HL-60 (cell line): ENCODE measurements around the gene CCDC186.

ENCODE experiments used
- DNase-seq, 2 experiments: peaks; one replicate each; pipeline ENCODE4 v3.0.0-alpha.2; 2010 to 2020; ENCODE audit warnings: low read depth in 1 of 2, low spot score in 1 of 2
- H3K27ac ChIP-seq: fragments of 250-450 bp; sonication (Bioruptor Pico); replicated peaks from 2 replicates; pipeline ENCODE4 v1.5.1; 2020; ENCODE audit warnings: mild to moderate bottlenecking, moderate library complexity
- H3K27me3 ChIP-seq: fragments of 250-450 bp; sonication (Bioruptor Pico); 2 replicates; pipeline ENCODE4 v1.5.1; 2021; ENCODE audit warnings: mild to moderate bottlenecking, moderate library complexity; ENCODE audit not compliant: insufficient read depth, poor library complexity, severe bottlenecking
- H3K4me3 ChIP-seq: replicated peaks from 2 replicates; pipeline ENCODE4 v1.5.1; 2011; ENCODE audit warnings: mild to moderate bottlenecking, control low read depth, low read length; ENCODE audit not compliant: insufficient read depth
- GABPA ChIP-seq: IDR thresholded peaks from 2 replicates; pipeline ENCODE4 v1.6.1; 2012; ENCODE audit warnings: low read depth
- POLR2AphosphoS5 ChIP-seq: IDR thresholded peaks from 2 replicates; pipeline ENCODE4 v1.6.1; 2012; ENCODE audit warnings: low read depth
- SPI1 ChIP-seq: IDR thresholded peaks from 2 replicates; pipeline ENCODE4 v1.6.1; 2012; ENCODE audit warnings: low read depth, mild to moderate bottlenecking, borderline replicate concordance
- TF ChIP-seq, protein P1 (sequence below): IDR thresholded peaks from one replicate; pipeline ENCODE4 v1.5.1; 2011; ENCODE audit warnings: low read length, control low read depth, inconsistent platforms; ENCODE audit not compliant: insufficient read depth
- TF ChIP-seq, protein P2 (sequence below): IDR thresholded peaks from 2 replicates; pipeline ENCODE4 v1.6.1; 2012; ENCODE audit warnings: low read depth; ENCODE audit not compliant: insufficient replicate concordance

The CCDC186 gene

DNA sequence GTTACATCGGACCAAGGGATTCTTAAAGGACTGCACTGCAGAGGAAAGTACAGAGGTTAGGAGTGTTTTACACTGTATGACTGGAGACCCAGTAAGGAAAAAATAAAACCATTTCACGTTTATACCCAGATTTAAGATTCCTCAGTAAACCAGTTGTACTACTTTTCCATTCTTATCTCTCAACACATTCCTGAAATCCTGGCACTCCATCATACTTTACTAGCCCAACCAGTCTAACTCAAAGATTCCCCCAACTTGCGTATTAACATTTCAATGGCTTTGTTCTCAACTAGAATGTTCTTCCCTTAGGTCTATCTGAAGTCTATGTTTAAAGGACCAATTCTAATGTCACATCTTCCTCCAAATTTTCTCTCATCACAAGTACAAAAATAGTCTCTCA, 8.0 kb downstream of the CCDC186 start:
- TF ChIP-seq, protein P1, sequence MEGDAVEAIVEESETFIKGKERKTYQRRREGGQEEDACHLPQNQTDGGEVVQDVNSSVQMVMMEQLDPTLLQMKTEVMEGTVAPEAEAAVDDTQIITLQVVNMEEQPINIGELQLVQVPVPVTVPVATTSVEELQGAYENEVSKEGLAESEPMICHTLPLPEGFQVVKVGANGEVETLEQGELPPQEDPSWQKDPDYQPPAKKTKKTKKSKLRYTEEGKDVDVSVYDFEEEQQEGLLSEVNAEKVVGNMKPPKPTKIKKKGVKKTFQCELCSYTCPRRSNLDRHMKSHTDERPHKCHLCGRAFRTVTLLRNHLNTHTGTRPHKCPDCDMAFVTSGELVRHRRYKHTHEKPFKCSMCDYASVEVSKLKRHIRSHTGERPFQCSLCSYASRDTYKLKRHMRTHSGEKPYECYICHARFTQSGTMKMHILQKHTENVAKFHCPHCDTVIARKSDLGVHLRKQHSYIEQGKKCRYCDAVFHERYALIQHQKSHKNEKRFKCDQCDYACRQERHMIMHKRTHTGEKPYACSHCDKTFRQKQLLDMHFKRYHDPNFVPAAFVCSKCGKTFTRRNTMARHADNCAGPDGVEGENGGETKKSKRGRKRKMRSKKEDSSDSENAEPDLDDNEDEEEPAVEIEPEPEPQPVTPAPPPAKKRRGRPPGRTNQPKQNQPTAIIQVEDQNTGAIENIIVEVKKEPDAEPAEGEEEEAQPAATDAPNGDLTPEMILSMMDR, result no peak
- H3K27ac ChIP-seq, result no peak overlapping the region
- H3K4me3 ChIP-seq, result no peak overlapping the region

DNA sequence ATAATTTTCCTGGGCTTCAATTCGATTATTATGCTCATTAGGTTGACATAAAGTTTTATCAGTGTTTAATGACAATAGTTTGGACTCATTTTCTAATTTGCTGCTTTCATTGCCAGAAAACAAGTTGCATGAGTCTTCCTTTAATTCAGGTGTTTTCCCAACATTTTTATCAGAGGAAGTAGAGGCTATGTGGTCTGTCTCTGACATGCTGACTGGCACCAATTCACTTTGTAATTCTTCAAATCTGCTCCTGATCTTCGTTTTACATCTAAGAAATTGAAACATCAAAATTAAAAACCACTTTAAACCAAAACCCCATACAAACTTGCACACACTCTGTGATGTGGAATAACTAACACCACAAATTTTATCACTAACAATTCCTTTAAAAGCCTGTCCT, 10.9 kb downstream of the CCDC186 start:
- no peak for DNase-seq
- H3K27ac ChIP-seq, result no peak overlapping the region
- H3K4me3 ChIP-seq, result no peak overlapping the region
- TF ChIP-seq, protein P2, sequence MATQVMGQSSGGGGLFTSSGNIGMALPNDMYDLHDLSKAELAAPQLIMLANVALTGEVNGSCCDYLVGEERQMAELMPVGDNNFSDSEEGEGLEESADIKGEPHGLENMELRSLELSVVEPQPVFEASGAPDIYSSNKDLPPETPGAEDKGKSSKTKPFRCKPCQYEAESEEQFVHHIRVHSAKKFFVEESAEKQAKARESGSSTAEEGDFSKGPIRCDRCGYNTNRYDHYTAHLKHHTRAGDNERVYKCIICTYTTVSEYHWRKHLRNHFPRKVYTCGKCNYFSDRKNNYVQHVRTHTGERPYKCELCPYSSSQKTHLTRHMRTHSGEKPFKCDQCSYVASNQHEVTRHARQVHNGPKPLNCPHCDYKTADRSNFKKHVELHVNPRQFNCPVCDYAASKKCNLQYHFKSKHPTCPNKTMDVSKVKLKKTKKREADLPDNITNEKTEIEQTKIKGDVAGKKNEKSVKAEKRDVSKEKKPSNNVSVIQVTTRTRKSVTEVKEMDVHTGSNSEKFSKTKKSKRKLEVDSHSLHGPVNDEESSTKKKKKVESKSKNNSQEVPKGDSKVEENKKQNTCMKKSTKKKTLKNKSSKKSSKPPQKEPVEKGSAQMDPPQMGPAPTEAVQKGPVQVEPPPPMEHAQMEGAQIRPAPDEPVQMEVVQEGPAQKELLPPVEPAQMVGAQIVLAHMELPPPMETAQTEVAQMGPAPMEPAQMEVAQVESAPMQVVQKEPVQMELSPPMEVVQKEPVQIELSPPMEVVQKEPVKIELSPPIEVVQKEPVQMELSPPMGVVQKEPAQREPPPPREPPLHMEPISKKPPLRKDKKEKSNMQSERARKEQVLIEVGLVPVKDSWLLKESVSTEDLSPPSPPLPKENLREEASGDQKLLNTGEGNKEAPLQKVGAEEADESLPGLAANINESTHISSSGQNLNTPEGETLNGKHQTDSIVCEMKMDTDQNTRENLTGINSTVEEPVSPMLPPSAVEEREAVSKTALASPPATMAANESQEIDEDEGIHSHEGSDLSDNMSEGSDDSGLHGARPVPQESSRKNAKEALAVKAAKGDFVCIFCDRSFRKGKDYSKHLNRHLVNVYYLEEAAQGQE, result no peak
- TF ChIP-seq POLR2AphosphoS5 (no peak), GABPA (no peak), SPI1 (no peak)
- TF ChIP-seq, protein P1, result no peak
- no peaks in the 10 kb centered on the region for H3K27me3 ChIP-seq

More for the DNA sequence above, 8.0 kb downstream of the CCDC186 start:
- no peaks in the 10 kb centered on the region for H3K27me3 ChIP-seq
- DNase-seq, result no peak

DNA sequence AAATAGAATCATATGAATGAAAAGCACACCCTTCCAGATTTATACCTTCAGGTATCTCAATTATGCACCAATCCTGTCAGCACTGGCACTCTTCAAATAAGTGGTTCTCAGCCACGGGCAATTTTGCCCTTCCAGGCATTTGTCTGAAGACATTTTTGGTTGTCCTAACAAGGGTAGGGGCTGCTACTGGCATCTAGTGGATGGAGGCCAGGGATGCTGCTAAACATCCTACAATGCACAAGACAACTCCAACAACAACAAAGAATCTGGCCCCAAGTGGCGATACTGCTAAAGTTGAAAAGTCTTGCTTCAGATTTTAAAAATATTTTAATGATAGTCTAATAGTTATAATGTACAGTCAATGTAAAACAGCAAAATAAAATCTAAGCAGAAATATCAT, 16.1 kb downstream of the CCDC186 start:
- TF ChIP-seq, protein P1, result no peak
- TF ChIP-seq SPI1 (no peak), GABPA (no peak), POLR2AphosphoS5 (no peak)
- TF ChIP-seq, protein P2, result no peak
- no peak overlapping the region for H3K27ac ChIP-seq
- H3K27me3 ChIP-seq, result no peaks in the 10 kb centered on the region
- no peak overlapping the region for H3K4me3 ChIP-seq
- no peak for DNase-seq

DNA sequence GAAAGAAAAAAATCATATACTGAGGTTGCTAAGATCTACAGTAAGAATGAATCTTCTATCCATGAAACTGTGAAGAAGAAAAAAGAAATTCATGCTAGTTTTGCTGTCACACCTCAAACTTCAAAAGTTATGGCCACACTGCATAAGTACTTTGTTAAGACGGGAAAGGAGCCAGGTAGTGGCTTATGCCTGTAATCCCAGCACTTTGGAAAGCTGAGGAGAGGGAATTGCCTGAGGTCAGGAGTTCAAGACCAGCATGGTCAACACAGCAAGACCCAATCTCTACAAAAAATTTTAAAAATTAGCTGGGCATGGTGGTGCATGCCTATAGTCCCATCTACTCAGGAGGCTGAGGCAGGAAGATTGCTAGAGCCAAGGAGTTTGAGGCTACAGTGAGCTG, 22.1 kb downstream of the CCDC186 start:
- Histone ChIP-seq H3K27me3 (no peaks in the 10 kb centered on the region), H3K27ac (no peak overlapping the region), H3K4me3 (no peak overlapping the region)
- TF ChIP-seq, protein P1, result no peak
- TF ChIP-seq GABPA (no peak), POLR2AphosphoS5 (no peak), SPI1 (no peak)
- TF ChIP-seq, protein P2, result no peak
- no peak for DNase-seq
